ENCODE data around the gene PDCD4.

Gene PDCD4

DNA sequence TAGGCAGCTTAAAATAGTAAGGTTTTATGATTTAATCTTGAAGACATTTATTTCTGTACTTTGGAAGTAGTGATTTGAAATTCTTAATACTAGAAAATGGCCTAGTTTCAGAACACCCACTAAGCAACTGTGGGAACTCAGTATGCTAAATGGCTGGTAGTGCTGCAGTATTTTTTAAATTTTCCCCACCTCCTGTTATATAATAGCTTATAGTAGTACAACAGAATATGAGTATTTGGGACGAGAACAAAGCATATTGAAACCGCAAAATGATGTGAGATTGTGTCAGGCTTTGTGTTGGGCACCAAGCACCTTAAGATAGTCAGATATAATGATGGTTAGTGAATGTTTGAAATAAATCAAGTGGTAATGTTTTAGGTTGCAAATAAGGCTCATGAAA is 55.7 kb downstream of the PDCD4 start:
- DNase-seq: no peak

DNA sequence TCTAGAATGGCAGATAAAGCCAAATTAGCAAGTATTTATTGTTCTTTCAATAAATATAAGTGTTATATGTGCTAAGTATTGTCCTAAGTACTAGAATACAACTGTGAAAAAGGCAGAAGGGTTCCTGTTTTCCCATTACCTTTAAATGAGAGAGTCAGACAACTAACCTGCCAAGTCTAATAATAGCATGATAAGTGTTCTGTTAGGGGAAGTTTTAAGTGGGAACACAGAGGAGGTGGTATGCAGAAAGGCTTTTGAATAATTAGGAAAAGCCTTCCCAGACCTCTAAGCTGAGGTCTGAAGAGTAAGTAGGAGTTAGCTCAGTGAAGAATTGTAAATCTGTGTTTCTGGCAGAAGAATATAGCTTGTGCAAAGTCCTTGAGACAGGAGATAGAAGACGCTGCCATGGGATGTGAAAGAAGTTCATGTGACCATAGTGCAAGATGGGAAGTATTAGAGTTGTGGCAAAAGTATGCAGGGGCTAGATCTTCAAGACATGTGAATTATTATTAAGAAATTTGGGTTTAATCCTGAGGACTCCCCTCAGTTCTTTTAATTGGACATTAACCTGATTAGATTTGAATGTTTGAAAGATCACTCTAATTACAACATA is 60.1 kb downstream of the PDCD4 start:
- no peak for DNase-seq

DNA sequence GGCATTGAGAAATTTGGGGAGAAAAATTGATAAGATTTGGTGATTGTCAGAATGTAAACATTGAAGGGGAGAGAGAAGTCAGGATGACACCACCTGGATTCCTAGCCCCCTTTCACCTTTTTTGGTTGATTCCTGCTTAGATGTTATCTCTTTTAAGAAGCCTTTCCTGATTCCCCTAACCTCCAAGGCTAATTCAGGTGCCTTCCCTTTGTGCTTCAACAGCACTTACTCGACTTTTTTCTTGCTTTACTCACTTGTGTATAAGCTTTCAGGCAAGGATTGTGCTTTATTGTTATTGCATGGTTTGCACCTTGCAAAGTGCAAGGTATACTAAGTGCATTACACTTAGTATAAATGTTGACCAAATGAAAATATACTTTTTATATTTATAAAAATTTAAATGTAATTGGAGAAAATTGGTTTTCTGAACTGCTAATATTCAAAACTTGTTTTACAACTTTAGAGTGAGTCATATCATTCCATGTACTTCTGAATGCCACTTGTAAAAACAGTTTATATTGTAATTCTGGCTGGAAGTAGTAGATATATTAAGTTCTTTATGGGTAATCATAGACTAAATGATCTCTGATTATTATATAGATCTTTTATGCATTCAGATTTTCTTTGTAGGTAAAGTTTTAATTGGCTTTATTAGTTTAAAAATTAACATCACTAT is 60.9 kb downstream of the PDCD4 start:
- no peak for DNase-seq

DNA sequence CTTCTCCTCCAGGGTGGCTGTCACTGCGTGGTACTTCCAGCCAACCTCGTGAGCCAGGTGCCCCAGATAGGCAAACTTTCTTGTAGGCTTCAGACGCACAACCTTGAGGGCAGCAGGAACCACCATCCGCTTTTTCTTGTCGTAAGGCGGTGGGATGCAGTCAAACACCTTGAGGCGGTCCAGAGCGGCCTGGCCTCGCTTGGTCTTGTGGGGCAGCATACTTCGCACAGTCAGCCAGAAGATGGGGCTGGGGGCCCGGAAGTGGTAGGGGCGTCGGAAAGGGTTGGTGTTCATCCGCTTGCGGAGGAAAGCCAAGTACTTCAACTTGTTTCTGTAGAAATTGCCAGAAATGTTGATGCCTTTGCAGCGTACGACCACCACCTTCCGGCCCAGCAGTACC is 65.0 kb downstream of the PDCD4 start:
- DNase-seq: no peak

DNA sequence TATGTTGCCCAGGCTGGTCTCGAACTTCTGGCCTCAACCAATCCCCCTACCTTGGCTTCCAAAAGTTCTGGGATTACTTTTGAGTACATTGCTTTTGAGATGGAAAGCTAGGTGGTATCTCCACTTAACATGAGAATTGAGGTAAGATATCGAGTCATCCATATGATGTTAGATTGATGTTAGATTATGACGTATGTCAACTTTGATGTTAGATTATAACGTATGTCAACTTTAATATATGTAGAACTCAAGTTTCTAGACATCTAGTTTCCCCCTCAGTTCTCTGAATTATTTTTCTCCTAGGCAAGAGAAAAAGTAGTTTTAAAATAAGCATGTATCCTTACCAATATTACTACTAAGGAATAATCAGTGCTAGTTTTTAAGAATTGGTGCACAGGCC is 67.7 kb downstream of the PDCD4 start:
- DNase-seq: no peak

DNA sequence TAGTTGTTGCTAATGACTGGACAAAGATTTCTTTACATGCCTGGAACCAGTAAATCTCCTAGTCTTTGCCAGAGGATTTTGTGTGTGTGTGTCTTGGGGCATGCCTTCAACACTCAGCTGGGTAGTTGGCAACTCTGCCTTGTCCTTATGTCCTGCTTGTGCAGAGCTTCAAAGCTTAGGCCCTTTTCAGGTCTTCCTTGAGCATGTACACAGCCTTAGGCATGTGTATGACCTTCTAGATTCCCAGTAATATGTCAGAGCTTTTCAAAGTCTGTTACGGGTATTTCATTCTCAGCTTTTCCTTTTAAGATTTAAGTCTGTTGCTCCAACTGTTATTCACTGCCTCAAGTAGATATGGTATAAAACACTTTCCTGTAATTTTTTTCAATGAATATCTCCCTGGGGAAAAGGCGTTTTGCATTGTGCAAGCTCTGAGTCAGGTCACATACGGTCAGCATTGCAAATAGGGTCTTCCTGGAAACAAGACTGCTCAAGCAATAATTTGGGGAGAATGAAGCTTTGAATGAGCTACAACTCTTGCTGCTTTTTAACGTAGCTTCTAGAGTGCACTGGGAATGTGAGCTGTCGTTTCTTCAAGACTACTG is 73.2 kb downstream of the PDCD4 start:
- DNase-seq: no peak

DNA sequence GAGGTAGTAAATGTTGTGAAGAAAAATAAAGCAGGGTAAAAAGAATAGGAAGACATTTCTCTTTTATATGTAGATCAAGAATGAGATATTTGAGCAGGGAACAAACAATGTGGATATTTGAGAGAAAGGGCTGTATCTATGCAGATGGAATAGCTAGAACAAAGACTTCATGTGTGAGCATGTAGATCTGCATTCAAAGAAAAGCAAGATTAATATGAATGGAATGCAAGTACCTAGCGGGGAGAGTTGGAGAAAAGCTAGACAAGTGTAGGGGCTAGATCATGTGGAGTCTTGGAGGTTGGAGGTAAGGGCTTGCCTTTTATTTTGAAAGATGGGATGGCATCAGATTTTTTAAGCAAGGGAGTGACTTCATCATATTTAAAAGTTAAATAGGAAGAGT is 74.8 kb downstream of the PDCD4 start:
- no peak for DNase-seq

DNA sequence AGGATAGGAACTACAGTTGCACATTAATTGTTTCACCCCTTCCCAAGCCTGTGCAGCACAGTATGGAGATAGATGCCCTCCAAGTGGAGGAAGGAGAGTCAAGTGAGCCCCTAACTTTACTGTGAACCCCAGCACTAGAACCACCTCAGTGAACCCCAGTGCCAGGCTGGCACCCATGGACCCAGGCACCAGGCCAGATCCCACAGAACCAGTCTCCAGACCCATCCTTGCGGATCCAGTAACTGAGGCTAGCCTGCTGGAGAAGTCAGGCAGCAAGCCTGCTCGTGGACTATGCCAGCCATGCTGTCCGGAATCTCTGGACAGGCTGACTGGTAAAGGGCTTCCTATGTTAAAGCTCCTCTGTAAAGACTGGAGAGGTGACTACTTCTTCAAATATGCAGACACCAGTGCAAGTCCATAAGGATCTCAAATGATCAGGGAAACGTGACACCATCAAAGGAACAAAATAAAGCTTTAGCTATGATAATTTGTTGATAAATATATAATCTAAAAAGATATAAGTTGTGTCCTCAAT is 75.4 kb downstream of the PDCD4 start:
- no peak for DNase-seq
